ENCODE data around the gene SEC23B.

The SEC23B gene

GRCh38 chr20:18543216-18543615 is 35.5 kb downstream of the SEC23B start:
- Histone ChIP-seq H3K9me3 (ENCODE audit: control insufficient read depth, low read length) (no peaks in the 10 kb centered on the region), H3K27me3 (ENCODE audit: control insufficient read depth, insufficient read depth, low read length, poor library complexity, severe bottlenecking) (no peaks in the 10 kb centered on the region), H3K4me3 (ENCODE audit: insufficient read depth, low read depth, low read length) (no peak overlapping the region), H3K27ac (ENCODE audit: insufficient read depth, low read depth, low read length, poor library complexity, severe bottlenecking) (no peak overlapping the region), H3K4me1 (ENCODE audit: control insufficient read depth, insufficient read depth, low read length) (no peaks in the 10 kb centered on the region), H3K36me3 (ENCODE audit: control insufficient read depth, insufficient read depth, low read length) (peaks cover 25% of the 10 kb centered on the region)
- WGBS, 2 experiments: 95 to 98% methylated on average over 3 to 4 of the region's 4 CpGs

GRCh38 chr20:18543932-18544331 is 36.2 kb downstream of the SEC23B start:
- Histone ChIP-seq H3K27ac (ENCODE audit: insufficient read depth, low read depth, low read length, poor library complexity, severe bottlenecking) (no peak overlapping the region), H3K4me3 (ENCODE audit: insufficient read depth, low read depth, low read length) (no peak overlapping the region), H3K9me3 (ENCODE audit: control insufficient read depth, low read length) (no peaks in the 10 kb centered on the region), H3K27me3 (ENCODE audit: control insufficient read depth, insufficient read depth, low read length, poor library complexity, severe bottlenecking) (no peaks in the 10 kb centered on the region), H3K4me1 (ENCODE audit: control insufficient read depth, insufficient read depth, low read length) (no peaks in the 10 kb centered on the region), H3K36me3 (ENCODE audit: control insufficient read depth, insufficient read depth, low read length) (peaks cover 27% of the 10 kb centered on the region)
- 94 to 97% methylated on average over 7 of the region's 7 CpGs for WGBS, 2 experiments

- Histone ChIP-seq H3K4me3 (ENCODE audit: insufficient read depth, low read depth, low read length) (no peak overlapping the region), H3K4me1 (ENCODE audit: control insufficient read depth, insufficient read depth, low read length) (no peaks in the 10 kb centered on the region), H3K27ac (ENCODE audit: insufficient read depth, low read depth, low read length, poor library complexity, severe bottlenecking) (peak overlapping the region; percentile 16), H3K27me3 (ENCODE audit: control insufficient read depth, insufficient read depth, low read length, poor library complexity, severe bottlenecking) (no peaks in the 10 kb centered on the region), H3K9me3 (ENCODE audit: control insufficient read depth, low read length) (no peaks in the 10 kb centered on the region), H3K36me3 (ENCODE audit: control insufficient read depth, insufficient read depth, low read length) (peaks cover 32% of the 10 kb centered on the region)
- WGBS, 2 experiments: 93 to 95% methylated on average over 1 of the region's 1 CpG
These were observed 37.8 kb downstream of the SEC23B start for GRCh38 chr20:18545566-18545965.

- H3K4me1 ChIP-seq (ENCODE audit: control insufficient read depth, insufficient read depth, low read length): no peaks in the 10 kb centered on the region
- H3K27ac ChIP-seq (ENCODE audit: insufficient read depth, low read depth, low read length, poor library complexity, severe bottlenecking): no peak overlapping the region
- no peaks in the 10 kb centered on the region for H3K27me3 ChIP-seq (ENCODE audit: control insufficient read depth, insufficient read depth, low read length, poor library complexity, severe bottlenecking)
- H3K9me3 ChIP-seq (ENCODE audit: control insufficient read depth, low read length): no peaks in the 10 kb centered on the region
- 95% methylated on average over 3 of the region's 3 CpGs for WGBS, 2 experiments
- peaks cover 44% of the 10 kb centered on the region for H3K36me3 ChIP-seq (ENCODE audit: control insufficient read depth, insufficient read depth, low read length)
- H3K4me3 ChIP-seq (ENCODE audit: insufficient read depth, low read depth, low read length): no peak overlapping the region
These were observed 40.7 kb downstream of the SEC23B start for GRCh38 chr20:18548465-18548864.

- Histone ChIP-seq H3K4me1 (ENCODE audit: control insufficient read depth, insufficient read depth, low read length) (no peaks in the 10 kb centered on the region), H3K27me3 (ENCODE audit: control insufficient read depth, insufficient read depth, low read length, poor library complexity, severe bottlenecking) (no peaks in the 10 kb centered on the region), H3K9me3 (ENCODE audit: control insufficient read depth, low read length) (no peaks in the 10 kb centered on the region), H3K4me3 (ENCODE audit: insufficient read depth, low read depth, low read length) (no peak overlapping the region), H3K27ac (ENCODE audit: insufficient read depth, low read depth, low read length, poor library complexity, severe bottlenecking) (no peak overlapping the region), H3K36me3 (ENCODE audit: control insufficient read depth, insufficient read depth, low read length) (peaks cover 36% of the 10 kb centered on the region)
- WGBS, 2 experiments: 98 to 99% methylated on average over 8 of the region's 8 CpGs
These were observed 46.0 kb downstream of the SEC23B start for GRCh38 chr20:18553746-18554145.

- H3K36me3 ChIP-seq (ENCODE audit: control insufficient read depth, insufficient read depth, low read length): peaks cover 12% of the 10 kb centered on the region
- H3K4me1 ChIP-seq (ENCODE audit: control insufficient read depth, insufficient read depth, low read length): no peaks in the 10 kb centered on the region
- peak within 1 kb of the TSS; percentile 30 for H3K27ac ChIP-seq (ENCODE audit: insufficient read depth, low read depth, low read length, poor library complexity, severe bottlenecking)
- H3K4me3 ChIP-seq (ENCODE audit: insufficient read depth, low read depth, low read length): peak within 1 kb of the TSS; percentile 74
- no peaks in the 10 kb centered on the region for H3K27me3 ChIP-seq (ENCODE audit: control insufficient read depth, insufficient read depth, low read length, poor library complexity, severe bottlenecking)
- 1% methylated on average over 49 to 51 of the region's 51 CpGs for WGBS, 2 experiments
- no peaks in the 10 kb centered on the region for H3K9me3 ChIP-seq (ENCODE audit: control insufficient read depth, low read length)
These were observed 59.4 kb downstream of the SEC23B start, which contains the start of gene SMIM26 for GRCh38 chr20:18566892-18567738. SMIM26 (plus strand) TSS chr20:18567432; CDS start chr20:18567479, 47 bp downstream.

- Histone ChIP-seq H3K4me3 (ENCODE audit: insufficient read depth, low read depth, low read length) (peak overlapping the region; percentile 74), H3K9me3 (ENCODE audit: control insufficient read depth, low read length) (no peaks in the 10 kb centered on the region), H3K36me3 (ENCODE audit: control insufficient read depth, insufficient read depth, low read length) (peaks cover 12% of the 10 kb centered on the region), H3K27me3 (ENCODE audit: control insufficient read depth, insufficient read depth, low read length, poor library complexity, severe bottlenecking) (no peaks in the 10 kb centered on the region), H3K4me1 (ENCODE audit: control insufficient read depth, insufficient read depth, low read length) (no peaks in the 10 kb centered on the region), H3K27ac (ENCODE audit: insufficient read depth, low read depth, low read length, poor library complexity, severe bottlenecking) (no peak overlapping the region)
- 9 to 12% methylated on average over 6 of the region's 6 CpGs for WGBS, 2 experiments
These were observed 60.0 kb downstream of the SEC23B start for GRCh38 chr20:18567739-18568091.

- H3K4me1 ChIP-seq (ENCODE audit: control insufficient read depth, insufficient read depth, low read length): no peaks in the 10 kb centered on the region
- no peaks in the 10 kb centered on the region for H3K9me3 ChIP-seq (ENCODE audit: control insufficient read depth, low read length)
- H3K36me3 ChIP-seq (ENCODE audit: control insufficient read depth, insufficient read depth, low read length): peaks cover 12% of the 10 kb centered on the region
- no peaks in the 10 kb centered on the region for H3K27me3 ChIP-seq (ENCODE audit: control insufficient read depth, insufficient read depth, low read length, poor library complexity, severe bottlenecking)
- WGBS, 2 experiments: 95 to 96% methylated on average over 2 of the region's 2 CpGs
- no peak overlapping the region for H3K27ac ChIP-seq (ENCODE audit: insufficient read depth, low read depth, low read length, poor library complexity, severe bottlenecking)
- H3K4me3 ChIP-seq (ENCODE audit: insufficient read depth, low read depth, low read length): no peak overlapping the region
These were observed 63.3 kb downstream of the SEC23B start for GRCh38 chr20:18571009-18571408.

GRCh38 chr20:18571578-18571977 is 63.8 kb downstream of the SEC23B start:
- WGBS, 2 experiments: 91 to 93% methylated on average over 2 of the region's 2 CpGs
- H3K27ac ChIP-seq (ENCODE audit: insufficient read depth, low read depth, low read length, poor library complexity, severe bottlenecking): no peak overlapping the region
- no peaks in the 10 kb centered on the region for H3K27me3 ChIP-seq (ENCODE audit: control insufficient read depth, insufficient read depth, low read length, poor library complexity, severe bottlenecking)
- no peaks in the 10 kb centered on the region for H3K4me1 ChIP-seq (ENCODE audit: control insufficient read depth, insufficient read depth, low read length)
- no peaks in the 10 kb centered on the region for H3K9me3 ChIP-seq (ENCODE audit: control insufficient read depth, low read length)
- H3K4me3 ChIP-seq (ENCODE audit: insufficient read depth, low read depth, low read length): no peak overlapping the region
- H3K36me3 ChIP-seq (ENCODE audit: control insufficient read depth, insufficient read depth, low read length): peaks cover 12% of the 10 kb centered on the region

GRCh38 chr20:18577942-18578341 is 70.2 kb downstream of the SEC23B start:
- Histone ChIP-seq H3K4me3 (ENCODE audit: insufficient read depth, low read depth, low read length) (no peak overlapping the region), H3K4me1 (ENCODE audit: control insufficient read depth, insufficient read depth, low read length) (no peaks in the 10 kb centered on the region), H3K9me3 (ENCODE audit: control insufficient read depth, low read length) (no peaks in the 10 kb centered on the region), H3K27me3 (ENCODE audit: control insufficient read depth, insufficient read depth, low read length, poor library complexity, severe bottlenecking) (no peaks in the 10 kb centered on the region), H3K36me3 (ENCODE audit: control insufficient read depth, insufficient read depth, low read length) (no peaks in the 10 kb centered on the region), H3K27ac (ENCODE audit: insufficient read depth, low read depth, low read length, poor library complexity, severe bottlenecking) (no peak overlapping the region)
- 90 to 92% methylated on average over 6 of the region's 6 CpGs for WGBS, 2 experiments

All from ectodermal cell (in vitro differentiated cells).